Measurements from ENCODE around the gene SIAH1. TPM values are rescaled to one million over a fixed set of nuclear protein-coding genes. Genes with fewer than 3 reads are reported as not detected.

The SIAH1 gene, protein sequence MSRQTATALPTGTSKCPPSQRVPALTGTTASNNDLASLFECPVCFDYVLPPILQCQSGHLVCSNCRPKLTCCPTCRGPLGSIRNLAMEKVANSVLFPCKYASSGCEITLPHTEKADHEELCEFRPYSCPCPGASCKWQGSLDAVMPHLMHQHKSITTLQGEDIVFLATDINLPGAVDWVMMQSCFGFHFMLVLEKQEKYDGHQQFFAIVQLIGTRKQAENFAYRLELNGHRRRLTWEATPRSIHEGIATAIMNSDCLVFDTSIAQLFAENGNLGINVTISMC
- total RNA-seq = 26.8 and 26.9 TPM in 2 replicates
- 46.4 and 64.8 TPM in 2 replicates for polyA plus RNA-seq

DNA sequence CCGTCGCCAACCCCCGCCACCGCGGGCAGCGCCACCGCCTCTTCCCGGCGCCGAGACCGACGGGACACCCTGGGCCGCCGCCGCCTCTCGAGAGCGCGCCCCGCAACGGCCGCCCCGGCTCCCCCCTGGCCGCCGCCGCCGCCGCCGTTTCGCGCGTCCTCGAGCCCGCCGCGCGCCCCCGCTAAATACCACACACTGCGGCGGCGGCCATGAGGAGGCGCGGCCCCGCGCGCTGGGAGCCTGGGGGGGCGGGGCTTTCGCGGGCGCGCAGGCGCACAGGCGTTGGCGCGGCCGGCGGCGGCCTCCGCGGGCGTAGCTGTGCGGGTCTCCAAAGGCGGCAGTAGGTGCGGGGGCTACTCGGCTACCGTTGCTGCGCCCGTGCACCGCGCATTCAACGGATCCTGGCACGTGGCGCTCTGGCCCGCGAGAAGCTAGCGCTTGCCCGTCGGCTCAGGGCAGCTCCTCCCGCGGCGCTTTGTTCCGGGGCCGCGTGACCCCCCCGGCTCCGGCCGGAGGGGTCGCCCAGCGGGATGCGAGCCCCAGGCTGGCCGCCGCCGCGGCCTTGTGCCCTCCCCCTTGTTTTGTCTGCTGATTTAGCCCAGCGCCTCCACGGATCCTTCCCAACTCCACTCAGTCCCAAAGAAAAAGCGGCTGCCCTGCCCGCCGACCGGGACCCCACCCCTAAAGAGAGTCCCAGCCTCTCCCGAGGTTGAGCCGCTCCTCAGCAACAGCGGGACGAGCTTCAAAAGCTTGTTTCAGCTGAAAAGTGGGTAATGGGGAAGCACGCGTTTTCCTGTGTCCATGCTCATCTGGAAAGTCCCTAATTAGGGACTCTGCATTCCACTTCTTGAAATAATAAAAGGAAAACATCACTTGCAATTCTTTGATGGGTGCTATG lies at the start of gene SIAH1:
SIAH1 (minus strand) TSS at position 161 of the 898 bp plus-strand sequence. CDS start 22,985 bp downstream, outside the sequence.
- H3K27ac ChIP-seq = peak within 1 kb of the TSS; percentile 100
- peaks cover 7% of the 10 kb centered on the region for H3K4me1 ChIP-seq (ENCODE audit: low read depth)
- peak; percentile 89 to 94 for DNase-seq (ENCODE audit: low read depth in 1 of 2, low spot score in 1 of 2)
- peak within 1 kb of the TSS; percentile 99 for H3K4me3 ChIP-seq
- H3K36me3 ChIP-seq = peaks cover 2% of the 10 kb centered on the region
- TF ChIP-seq, protein P1, sequence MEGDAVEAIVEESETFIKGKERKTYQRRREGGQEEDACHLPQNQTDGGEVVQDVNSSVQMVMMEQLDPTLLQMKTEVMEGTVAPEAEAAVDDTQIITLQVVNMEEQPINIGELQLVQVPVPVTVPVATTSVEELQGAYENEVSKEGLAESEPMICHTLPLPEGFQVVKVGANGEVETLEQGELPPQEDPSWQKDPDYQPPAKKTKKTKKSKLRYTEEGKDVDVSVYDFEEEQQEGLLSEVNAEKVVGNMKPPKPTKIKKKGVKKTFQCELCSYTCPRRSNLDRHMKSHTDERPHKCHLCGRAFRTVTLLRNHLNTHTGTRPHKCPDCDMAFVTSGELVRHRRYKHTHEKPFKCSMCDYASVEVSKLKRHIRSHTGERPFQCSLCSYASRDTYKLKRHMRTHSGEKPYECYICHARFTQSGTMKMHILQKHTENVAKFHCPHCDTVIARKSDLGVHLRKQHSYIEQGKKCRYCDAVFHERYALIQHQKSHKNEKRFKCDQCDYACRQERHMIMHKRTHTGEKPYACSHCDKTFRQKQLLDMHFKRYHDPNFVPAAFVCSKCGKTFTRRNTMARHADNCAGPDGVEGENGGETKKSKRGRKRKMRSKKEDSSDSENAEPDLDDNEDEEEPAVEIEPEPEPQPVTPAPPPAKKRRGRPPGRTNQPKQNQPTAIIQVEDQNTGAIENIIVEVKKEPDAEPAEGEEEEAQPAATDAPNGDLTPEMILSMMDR (IDR thresholded peaks at IDR 0.05; ENCODE audit: low read depth, low read length) = no peak
- no peaks in the 10 kb centered on the region for H3K9me3 ChIP-seq (ENCODE audit: low read depth)
- H3K27me3 ChIP-seq = no peaks in the 10 kb centered on the region

DNA sequence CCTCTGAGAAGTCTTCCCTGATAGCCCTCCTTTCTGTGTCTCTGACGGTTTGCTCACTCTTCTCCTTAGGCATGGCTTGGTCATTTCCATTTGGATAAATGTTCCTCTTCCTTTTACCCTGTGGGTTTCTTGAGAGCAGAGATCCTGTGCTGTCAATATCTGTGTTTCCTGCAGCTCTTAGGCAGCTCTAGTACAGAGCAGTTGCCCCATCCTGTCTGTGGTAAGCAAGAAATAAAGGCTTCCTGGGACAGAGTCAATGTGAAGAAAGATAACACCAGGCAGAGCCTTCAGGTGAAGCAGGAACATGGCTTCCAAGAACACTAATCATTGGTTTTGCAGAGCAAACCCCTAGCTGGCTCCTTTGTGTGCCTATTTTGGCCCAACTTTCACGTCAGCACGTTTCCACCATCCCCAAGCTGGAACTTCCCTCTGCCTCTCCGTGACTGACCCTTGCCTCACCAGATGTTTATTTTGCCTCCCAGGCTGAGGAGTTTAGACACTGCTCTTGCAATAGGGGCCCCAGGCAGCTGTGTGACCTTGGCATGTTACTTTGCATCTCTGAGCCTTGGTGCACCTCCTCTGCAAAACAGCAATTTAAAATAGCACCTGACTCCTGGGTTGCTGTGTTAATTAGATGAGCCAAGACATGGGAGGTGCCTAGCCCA lies 49.6 kb upstream of the SIAH1 start:
- DNase-seq (ENCODE audit: low read depth in 1 of 2, low spot score in 1 of 2) = peak in 1 of 2 donors; percentile 79
- H3K4me1 ChIP-seq (ENCODE audit: low read depth) = no peaks in the 10 kb centered on the region
- no peaks in the 10 kb centered on the region for H3K36me3 ChIP-seq
- H3K9me3 ChIP-seq (ENCODE audit: low read depth) = no peaks in the 10 kb centered on the region
- no peak overlapping the region for H3K27ac ChIP-seq
- no peaks in the 10 kb centered on the region for H3K27me3 ChIP-seq
- TF ChIP-seq, protein P1 (IDR thresholded peaks at IDR 0.05; ENCODE audit: low read depth, low read length) = no peak
- H3K4me3 ChIP-seq = no peak overlapping the region

DNA sequence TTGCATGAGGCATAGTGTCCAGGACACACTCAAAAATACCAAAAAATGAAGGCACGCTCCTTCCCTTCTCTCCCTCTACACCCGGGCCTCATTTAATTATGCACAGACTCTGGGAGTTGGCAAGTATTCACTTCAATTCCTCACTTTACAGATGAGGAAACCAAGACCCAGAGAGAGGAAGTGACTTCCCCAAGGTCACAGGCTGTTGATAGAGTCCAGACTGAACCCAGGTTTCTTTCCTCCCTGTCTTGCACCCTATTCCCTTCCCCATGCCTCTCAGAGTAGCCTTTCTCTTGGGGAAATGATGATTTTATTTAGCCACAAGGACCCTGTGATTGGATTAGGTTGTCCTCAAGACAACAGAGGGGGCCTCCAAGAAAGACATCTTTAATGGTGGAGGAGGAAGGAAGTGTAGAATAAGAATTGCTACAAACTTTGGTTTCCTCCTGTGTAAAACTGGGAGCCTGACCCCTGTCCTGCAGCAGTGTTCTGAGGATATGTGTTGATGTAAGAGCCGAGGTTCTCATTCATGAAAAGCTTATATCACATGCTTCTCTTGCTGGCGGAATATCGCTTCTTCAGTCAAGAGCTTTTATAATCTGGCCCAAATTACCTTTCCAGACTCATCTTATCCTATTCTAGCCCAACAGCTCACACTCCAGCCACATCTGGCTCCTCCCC lies 48.8 kb upstream of the SIAH1 start:
- no peaks in the 10 kb centered on the region for H3K9me3 ChIP-seq (ENCODE audit: low read depth)
- DNase-seq (ENCODE audit: low read depth in 1 of 2, low spot score in 1 of 2) = no peak
- no peaks in the 10 kb centered on the region for H3K4me1 ChIP-seq (ENCODE audit: low read depth)
- TF ChIP-seq, protein P1 (IDR thresholded peaks at IDR 0.05; ENCODE audit: low read depth, low read length) = no peak
- no peak overlapping the region for H3K27ac ChIP-seq
- no peak overlapping the region for H3K4me3 ChIP-seq
- H3K36me3 ChIP-seq = no peaks in the 10 kb centered on the region
- H3K27me3 ChIP-seq = no peaks in the 10 kb centered on the region

DNA sequence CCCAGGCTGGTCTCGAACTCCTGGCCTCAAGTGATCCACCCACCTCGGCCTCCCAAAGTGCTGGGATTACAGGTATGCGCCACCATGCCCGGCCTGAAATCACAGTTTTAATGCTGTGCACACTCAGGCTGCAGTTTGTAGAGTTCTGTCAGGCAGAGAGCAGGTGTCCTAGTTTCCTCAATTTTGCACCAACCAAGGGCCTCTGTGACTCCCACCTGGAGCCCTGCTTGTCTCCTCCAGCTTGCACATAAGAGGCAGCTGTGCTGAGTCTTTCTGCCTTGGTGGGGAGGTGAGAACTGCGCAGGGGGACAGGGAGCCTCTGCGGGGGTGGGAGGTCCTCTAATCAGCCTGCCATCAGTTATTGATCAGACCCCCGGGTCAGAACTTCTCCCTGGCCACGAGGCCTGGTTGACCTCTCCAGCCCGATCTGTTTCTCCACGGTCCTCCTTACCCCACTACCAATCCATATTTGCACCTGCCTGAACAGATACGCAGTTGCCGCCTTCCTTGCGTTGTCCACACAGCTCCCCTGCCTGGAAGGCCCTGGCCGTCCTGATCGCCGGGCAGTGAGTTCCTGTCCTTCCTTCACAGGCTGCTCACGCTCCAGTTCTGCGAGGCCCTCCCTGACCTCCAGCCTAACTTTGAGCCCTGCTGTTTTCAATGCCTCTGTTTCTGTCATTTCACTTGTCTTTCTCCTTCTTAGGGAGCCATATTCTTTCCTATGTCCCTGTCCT lies 48.1 kb upstream of the SIAH1 start:
- Histone ChIP-seq H3K27me3 (no peaks in the 10 kb centered on the region), H3K9me3 (ENCODE audit: low read depth) (no peaks in the 10 kb centered on the region), H3K4me3 (no peak overlapping the region), H3K4me1 (ENCODE audit: low read depth) (no peaks in the 10 kb centered on the region), H3K36me3 (no peaks in the 10 kb centered on the region), H3K27ac (no peak overlapping the region)
- no peak for DNase-seq (ENCODE audit: low read depth in 1 of 2, low spot score in 1 of 2)
- TF ChIP-seq, protein P1 (IDR thresholded peaks at IDR 0.05; ENCODE audit: low read depth, low read length) = no peak

Measured in cardiac muscle cell (in vitro differentiated cells and primary cell).